Muscle layer of duodenum (tissue), 2 donors: ENCODE results near the gene CYB5R3.
A peak's percentile ranks its signal among the peaks of the same experiment; 100 is the strongest.
"Not testable (repeated sequence)": the region's sequence is repeated elsewhere in the genome, so short reads cannot be mapped to it uniquely, and the experiment has no call there.

Experiments
- H3K27ac ChIP-seq: one replicate; pipeline ENCODE4 v1.7.0; 2013; ENCODE audit warnings: mild to moderate bottlenecking, low read length
- H3K27me3 ChIP-seq: one replicate; pipeline ENCODE4 v1.7.0; 2013; ENCODE audit warnings: low read depth, mild to moderate bottlenecking, control low read depth, low read length
- H3K36me3 ChIP-seq, 2 donors: one replicate each; pipeline ENCODE4 v1.7.0; 2013; ENCODE audit warnings: low read length in 2 of 2, control low read depth in 1 of 2, mild to moderate bottlenecking in 1 of 2; ENCODE audit not compliant: insufficient read depth in 2 of 2, control insufficient read depth in 1 of 2
- H3K4me1 ChIP-seq, 2 donors: one replicate each; pipeline ENCODE4 v1.7.0; 2013; ENCODE audit warnings: low read length in 2 of 2, mild to moderate bottlenecking in 2 of 2, control low read depth in 1 of 2, moderate library complexity in 1 of 2; ENCODE audit not compliant: insufficient read depth in 2 of 2, control insufficient read depth in 1 of 2
- H3K4me3 ChIP-seq, 2 donors: one replicate each; pipeline ENCODE4 v1.7.0; 2013; ENCODE audit warnings: low read length in 2 of 2, low read depth in 1 of 2, mild to moderate bottlenecking in 1 of 2
- H3K9me3 ChIP-seq, 2 donors: one replicate each; pipeline ENCODE4 v1.7.0; 2013; ENCODE audit warnings: low read length in 2 of 2, control low read depth in 1 of 2, mild to moderate bottlenecking in 1 of 2; ENCODE audit not compliant: control insufficient read depth in 1 of 2
- donor health status: healthy.

The CYB5R3 gene

DNA sequence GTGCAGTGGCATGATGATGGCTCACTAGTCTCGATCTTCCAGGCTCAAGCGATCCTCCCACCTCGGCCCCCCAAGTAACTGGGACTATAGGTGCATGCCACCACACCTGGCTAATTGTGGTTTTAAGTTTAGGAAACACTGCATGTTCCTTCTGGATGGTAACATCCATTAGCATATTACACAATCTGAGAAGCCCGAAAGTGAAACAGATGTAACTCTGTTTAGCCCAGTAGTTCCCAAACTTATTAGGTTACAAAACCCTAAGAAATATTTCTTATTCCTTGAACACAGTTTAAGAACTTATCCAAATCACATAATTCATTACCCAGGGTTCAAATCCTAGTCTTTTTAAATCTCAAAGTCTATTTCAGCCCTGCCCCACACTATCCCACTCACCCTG, 62.8 kb downstream of the CYB5R3 start:
- H3K27me3 ChIP-seq: no peaks in the 10 kb centered on the region
- no peak overlapping the region for H3K4me3 ChIP-seq
- H3K27ac ChIP-seq: no peak overlapping the region
- H3K9me3 ChIP-seq: no peaks in the 10 kb centered on the region
- peaks cover 44 to 78% of the 10 kb centered on the region in 2 donors for H3K36me3 ChIP-seq
- H3K4me1 ChIP-seq: no peaks in the 10 kb centered on the region

DNA sequence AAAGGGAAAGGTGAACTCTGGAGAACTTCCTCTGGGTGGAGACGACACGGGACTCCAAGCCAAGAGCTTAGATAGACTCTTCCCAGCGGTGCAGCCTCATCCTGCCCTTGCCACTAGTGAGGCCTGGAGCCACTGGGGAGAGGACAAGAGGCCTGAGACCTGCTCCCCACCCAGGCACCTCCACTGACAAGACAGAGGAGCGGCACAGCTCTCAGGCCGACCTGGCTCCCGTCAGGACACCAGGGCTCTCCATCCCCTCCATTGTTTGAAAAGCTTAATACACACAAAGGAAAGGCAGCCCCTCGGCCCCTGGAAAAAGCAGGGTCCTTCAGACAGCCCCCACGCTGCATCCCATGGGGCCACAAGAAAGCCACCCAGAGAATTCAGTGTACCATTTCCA, 64.1 kb downstream of the CYB5R3 start:
- Histone ChIP-seq H3K36me3 (peaks cover 40 to 68% of the 10 kb centered on the region in 2 donors), H3K9me3 (no peaks in the 10 kb centered on the region), H3K27ac (no peak overlapping the region), H3K4me3 (no peak overlapping the region), H3K4me1 (peaks cover 0 to 4% of the 10 kb centered on the region in 2 donors), H3K27me3 (no peaks in the 10 kb centered on the region)

DNA sequence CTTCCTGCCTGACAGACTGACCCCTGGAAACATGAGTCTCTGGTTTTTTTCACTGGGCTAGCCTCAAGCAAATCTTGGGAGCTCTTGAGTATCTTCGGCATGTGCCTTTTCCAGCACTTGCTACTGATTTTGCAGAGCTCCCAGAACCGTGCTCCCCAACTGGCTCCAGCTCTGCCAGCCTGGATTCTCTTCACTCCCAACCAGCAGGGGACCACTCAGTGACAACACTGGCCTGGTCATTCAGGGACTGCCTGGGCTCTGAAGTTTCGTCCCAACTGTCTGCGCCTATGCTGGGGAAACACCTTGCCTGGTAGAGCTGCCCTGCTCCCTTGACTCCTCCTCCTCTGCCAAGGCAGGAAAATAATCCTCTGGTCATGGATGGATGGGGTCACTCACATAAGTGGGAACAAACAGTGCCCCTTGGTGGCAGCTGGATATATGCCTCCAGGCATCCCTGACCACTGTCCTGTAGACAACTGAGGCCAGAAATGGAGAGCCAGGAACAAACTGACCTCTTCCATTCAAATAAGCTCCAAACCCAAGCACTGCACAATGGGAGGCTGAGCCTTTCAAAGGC, 64.7 kb downstream of the CYB5R3 start:
- Histone ChIP-seq H3K36me3 (peaks cover 37 to 62% of the 10 kb centered on the region in 2 donors), H3K4me3 (no peak overlapping the region), H3K27ac (no peak overlapping the region), H3K4me1 (peaks cover 0 to 4% of the 10 kb centered on the region in 2 donors), H3K27me3 (no peaks in the 10 kb centered on the region), H3K9me3 (no peaks in the 10 kb centered on the region)

DNA sequence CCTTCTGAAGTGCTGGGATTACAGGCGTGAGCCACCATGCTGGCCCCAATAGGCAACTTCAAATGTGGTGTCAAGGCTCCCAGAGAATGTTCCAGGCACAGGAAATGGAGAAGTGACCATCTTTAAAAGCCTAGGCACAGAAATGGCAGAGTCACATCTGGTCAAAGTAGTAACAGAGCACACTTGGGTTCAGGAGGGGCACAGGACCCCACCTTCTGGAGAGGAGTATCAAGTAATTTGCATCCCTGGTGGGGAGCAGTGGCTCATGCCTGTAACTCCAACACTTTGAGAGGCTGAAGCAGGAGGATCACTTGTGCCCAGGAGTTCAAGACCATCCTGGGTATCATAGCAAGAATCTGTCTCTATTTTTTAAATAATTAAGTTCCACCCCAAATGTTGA, 66.2 kb downstream of the CYB5R3 start:
- no peak overlapping the region for H3K27ac ChIP-seq
- no peaks in the 10 kb centered on the region for H3K9me3 ChIP-seq
- H3K4me1 ChIP-seq: peaks cover 0 to 4% of the 10 kb centered on the region in 2 donors
- H3K4me3 ChIP-seq: no peak overlapping the region
- peaks cover 37 to 59% of the 10 kb centered on the region in 2 donors for H3K36me3 ChIP-seq
- H3K27me3 ChIP-seq: no peaks in the 10 kb centered on the region

DNA sequence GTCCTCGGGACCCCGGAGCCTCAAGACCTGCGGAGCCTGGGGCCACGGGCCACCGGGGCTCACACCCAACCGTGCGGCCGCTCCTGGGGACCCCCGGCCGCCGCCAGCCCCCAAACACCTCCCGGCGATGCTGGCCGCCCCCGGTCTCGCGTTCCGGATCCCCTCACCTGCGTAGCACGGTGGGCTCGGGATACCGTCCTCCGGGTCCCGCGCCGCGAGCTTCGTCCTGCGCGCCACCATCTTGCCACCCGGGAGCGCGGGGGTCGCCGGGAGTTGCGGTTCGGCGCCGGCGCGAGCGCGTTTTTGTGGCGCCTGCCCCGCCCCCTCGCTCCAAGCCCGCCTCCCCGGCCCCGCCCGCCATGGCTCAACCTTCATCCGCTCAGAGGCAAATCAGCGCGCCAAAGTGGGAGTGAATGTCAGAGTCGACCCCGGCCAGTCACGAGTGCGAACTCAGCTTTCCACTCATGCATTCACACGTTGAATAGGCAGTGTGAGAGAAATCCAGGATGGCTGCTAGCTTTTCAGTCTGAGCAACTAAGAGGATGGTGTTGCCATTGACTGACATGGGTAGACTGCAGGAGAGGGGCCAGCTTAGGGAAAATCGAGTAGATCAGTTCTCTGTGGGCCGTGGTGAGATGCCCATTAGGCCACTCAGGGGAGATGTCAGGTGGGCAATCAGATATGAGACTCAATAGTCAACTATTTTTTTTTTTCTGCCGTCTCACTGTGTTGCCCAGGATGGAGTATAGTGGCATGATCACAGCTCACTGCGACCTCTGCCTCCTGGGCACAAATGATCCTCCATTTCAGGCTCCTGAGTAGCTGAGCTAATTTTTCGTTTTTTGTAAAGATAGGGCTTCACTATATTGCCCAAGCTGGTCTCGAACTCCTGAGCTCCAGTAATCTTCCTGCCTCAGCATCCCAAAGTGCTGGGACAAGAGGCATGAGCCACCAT, 67.2 kb downstream of the CYB5R3 start:
- Histone ChIP-seq H3K36me3 (peaks cover 31 to 56% of the 10 kb centered on the region in 2 donors), H3K9me3 (no peaks in the 10 kb centered on the region), H3K27ac (no peak overlapping the region), H3K4me3 (peak overlapping the region; percentile 11 to 88), H3K27me3 (no peaks in the 10 kb centered on the region), H3K4me1 (peaks cover 0 to 4% of the 10 kb centered on the region in 2 donors)

DNA sequence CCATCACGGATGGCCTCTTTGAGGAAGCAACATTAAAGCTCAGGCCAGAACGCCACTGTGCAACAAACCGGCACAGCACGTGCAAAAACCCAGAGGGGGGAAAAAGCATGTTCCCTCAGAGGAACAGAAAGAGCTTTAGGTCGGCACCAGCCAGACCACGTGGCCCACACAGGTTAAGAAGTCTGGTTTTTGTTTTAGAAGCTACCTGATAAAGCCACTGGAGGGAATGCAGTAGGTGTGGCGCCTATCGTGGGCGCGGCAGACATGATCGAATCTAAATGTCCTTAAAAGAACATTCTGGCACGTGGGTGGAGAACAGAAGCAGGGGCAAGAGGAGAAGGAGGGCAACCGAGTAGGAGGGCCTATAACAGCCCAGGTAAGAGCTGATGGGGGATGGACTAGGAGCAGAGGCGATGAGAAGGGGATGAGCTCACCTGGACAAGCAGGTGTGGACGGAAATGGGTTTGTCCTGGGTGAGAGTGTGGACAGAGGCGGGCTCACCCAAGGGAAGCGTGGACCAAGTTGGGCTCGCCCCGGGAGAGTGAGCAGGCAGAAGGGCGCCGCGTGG, 67.9 kb downstream of the CYB5R3 start:
- H3K36me3 ChIP-seq: peaks cover 24 to 49% of the 10 kb centered on the region in 2 donors
- H3K4me1 ChIP-seq, H3K27me3 ChIP-seq: not testable (repeated sequence)

DNA sequence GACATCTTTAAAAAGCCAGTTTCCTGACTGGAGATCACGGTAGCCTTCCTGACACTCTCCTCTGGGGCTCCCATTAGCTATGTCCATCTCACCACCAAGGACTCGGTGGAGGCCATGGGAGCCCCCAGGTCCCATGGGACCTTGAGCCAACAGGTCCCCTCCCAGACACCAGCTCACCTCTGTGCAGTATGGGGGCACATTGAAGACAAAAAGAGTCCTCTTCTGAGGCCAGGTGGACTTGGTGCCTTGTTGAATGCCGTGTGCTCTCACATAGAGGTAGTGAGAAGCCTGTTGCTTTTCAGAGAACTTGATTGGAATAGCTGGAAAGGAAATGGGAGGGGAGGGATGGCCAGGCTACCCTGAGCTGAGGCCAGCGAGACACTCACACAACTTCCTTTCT, 69.2 kb downstream of the CYB5R3 start:
- peaks cover 14 to 44% of the 10 kb centered on the region in 2 donors for H3K36me3 ChIP-seq
- H3K27me3 ChIP-seq, H3K27ac ChIP-seq, H3K4me1 ChIP-seq, H3K4me3 ChIP-seq, H3K9me3 ChIP-seq: not testable (repeated sequence)

More for the DNA sequence above, 67.9 kb downstream of the CYB5R3 start:
- H3K9me3 ChIP-seq, H3K27ac ChIP-seq: not testable (repeated sequence)
- peak overlapping the region; percentile 48 to 88 for H3K4me3 ChIP-seq

DNA sequence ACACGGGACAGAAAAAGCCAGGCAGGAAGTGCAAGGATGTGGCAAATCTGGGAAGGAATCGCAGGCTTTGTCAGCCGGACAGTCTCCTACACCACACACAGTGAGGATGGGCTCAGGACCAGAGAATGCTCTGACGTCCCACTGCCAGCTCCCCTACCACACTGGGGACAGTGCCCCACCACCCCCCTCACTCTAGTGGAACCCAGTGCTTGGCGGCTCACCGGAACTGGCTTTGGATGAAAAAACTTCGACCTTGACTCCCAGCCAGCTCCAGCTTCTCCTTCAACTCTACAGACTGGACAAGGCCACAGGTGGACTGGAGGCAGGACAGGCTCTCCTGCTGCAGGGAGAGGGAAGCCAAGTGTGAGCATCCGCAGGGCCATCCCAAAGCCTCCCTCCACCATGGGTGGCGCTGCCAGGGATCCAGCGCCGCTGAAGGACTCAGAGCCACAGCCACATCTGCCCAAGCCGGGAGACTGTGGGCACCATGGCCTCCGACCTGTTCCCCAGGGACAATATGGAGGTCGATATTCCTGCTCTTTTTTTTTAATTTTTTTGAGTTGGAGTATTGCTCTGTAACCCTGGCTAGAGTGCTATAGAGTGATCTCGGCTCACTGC, 71.5 kb downstream of the CYB5R3 start:
- H3K4me3 ChIP-seq: no peak overlapping the region
- no peak overlapping the region for H3K27ac ChIP-seq
- H3K4me1 ChIP-seq: peaks cover 0 to 4% of the 10 kb centered on the region in 2 donors
- H3K9me3 ChIP-seq: no peaks in the 10 kb centered on the region
- no peaks in the 10 kb centered on the region for H3K27me3 ChIP-seq
- peaks cover 0 to 39% of the 10 kb centered on the region in 2 donors for H3K36me3 ChIP-seq

DNA sequence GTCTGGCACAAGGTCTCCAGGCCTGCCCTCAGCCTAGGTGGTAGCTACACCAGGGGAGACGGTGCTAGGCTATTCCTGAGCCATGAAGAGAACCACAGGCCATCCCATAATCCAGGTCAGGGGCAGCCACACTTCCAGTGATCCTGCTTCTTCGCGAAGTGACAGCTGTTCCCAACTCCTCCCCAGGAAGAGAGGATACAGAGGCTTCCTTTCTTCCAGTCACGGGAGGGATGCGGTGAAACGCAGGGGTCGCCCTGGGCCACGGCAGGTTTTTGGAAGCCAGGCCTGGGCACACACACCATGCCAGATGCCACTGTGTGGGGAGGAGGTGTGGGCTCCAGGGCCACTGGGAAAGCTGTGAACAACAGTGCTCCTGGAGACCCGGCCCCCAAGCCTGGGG, 72.1 kb downstream of the CYB5R3 start:
- H3K36me3 ChIP-seq: peaks cover 0 to 45% of the 10 kb centered on the region in 2 donors
- H3K4me1 ChIP-seq: not testable (repeated sequence)

DNA sequence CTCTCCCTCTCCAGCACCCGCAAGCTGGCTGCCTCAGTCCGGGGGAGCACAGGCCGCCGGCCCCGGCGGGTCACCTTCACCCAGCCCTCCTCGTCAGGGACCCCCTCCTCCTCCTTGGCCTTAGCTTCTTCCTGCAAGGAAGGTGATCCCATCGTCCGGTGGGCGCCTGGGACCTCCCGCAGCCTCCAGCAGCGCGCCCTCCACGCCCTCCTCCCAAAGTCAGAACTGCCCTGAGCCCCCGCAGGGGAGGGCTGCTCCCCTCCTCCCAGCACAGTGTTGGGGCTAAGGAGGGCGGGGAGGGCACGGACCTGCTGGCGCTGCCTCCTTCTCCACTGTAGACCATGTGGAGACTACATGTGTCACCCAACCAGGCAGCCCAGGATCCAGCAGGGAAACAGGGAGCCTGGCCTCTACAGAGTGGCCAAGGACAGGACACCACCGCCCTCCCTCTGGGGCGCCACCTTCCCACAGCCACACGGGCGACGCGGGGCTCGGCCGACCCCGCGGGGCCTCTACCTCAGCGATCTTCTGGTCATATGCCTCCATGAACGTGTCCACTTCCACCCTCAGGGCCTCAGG, 73.1 kb downstream of the CYB5R3 start:
- not testable (repeated sequence) for H3K27ac ChIP-seq, H3K4me1 ChIP-seq, H3K4me3 ChIP-seq, H3K9me3 ChIP-seq, H3K27me3 ChIP-seq
- peaks cover 0 to 48% of the 10 kb centered on the region in 2 donors for H3K36me3 ChIP-seq

More for the DNA sequence above, 72.1 kb downstream of the CYB5R3 start:
- H3K9me3 ChIP-seq, H3K27me3 ChIP-seq, H3K27ac ChIP-seq, H3K4me3 ChIP-seq: not testable (repeated sequence)

DNA sequence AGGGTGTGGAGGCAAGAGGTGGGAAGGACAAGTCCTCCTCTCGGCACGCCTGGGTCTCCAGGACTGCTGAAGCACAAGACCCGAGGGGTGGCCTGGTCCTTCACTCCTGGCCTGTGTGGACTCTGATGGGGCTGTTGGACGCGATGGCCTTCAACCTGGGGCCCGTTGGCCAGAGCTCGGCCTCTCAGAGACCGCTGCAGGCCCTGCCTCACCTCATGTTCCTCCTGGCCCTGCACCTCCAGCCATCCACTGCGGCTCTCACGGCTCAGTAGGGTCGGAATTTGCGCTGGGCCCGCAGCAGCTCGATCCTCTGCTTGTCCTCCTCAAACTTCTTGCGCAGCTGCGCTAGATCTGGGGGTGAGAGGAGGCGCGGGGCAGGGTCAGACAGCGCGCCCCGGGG, 74.7 kb downstream of the CYB5R3 start:
- H3K9me3 ChIP-seq, H3K4me3 ChIP-seq, H3K27me3 ChIP-seq, H3K27ac ChIP-seq, H3K4me1 ChIP-seq: not testable (repeated sequence)
- peaks cover 0 to 48% of the 10 kb centered on the region in 2 donors for H3K36me3 ChIP-seq
